HCEC 1CT (cell line): ENCODE results near the gene DNAJC11.

ENCODE experiments used
- DNase-seq: peaks from one replicate; pipeline ENCODE4 v3.0.0-alpha.2; 2017

The DNAJC11 gene

DNA sequence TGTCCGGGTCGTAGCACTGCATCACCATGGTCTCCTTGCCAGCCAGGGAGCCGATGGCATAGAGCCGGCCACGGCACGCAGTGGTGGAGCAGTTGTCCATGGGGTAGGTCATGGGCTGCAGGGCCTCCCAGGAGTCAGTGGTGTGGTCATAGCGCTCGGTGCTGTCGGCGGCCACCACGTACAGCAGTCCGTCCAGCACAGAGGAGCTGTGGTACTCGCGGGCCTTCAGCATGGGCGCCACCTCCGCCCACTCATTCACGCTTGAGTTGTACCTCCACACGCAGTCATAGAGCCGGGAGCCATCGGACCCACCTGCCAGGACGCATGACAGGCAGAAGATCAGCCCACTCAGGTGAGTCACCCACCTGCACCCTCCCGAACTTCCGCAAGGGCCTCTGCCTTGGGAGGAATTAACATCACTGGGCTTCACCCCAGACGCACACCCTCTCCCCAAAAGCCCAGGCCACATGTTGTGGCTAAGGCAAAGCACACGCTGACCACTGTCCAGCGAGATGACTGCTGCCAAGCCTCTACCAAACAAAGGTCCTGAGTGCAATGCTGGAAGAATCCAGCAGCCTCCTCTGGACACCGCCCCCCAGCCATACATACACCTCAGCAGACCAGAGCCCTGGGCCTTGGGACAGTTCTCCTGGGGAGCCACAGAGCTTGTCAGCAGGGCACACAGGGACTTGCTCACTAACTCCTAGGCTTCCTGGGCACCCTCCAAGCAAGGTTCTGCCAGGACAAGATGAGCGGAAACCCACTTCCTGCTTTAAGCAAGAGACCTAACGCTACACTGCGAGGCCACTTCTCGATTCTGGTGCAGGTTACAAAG lies 102.3 kb downstream of the DNAJC11 start:
- no peak for DNase-seq

DNA sequence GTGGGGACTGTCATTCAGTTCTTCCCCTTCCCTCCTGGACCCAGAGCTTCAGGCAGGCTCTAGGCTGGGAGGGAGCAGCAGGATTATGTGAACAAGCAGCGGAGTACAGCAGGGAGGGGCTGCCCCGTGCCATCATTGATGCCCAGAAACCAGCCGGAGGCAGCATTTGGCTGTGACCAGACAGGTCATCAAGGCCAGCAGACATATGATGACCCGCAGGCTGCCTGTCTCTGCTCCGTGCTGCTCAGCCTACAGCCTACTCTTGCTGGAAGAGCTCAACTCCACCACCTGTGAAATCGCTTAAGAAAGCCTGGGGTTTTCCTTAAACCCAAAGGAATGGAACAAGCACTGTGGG lies 103.9 kb downstream of the DNAJC11 start:
- DNase-seq: no peak

DNA sequence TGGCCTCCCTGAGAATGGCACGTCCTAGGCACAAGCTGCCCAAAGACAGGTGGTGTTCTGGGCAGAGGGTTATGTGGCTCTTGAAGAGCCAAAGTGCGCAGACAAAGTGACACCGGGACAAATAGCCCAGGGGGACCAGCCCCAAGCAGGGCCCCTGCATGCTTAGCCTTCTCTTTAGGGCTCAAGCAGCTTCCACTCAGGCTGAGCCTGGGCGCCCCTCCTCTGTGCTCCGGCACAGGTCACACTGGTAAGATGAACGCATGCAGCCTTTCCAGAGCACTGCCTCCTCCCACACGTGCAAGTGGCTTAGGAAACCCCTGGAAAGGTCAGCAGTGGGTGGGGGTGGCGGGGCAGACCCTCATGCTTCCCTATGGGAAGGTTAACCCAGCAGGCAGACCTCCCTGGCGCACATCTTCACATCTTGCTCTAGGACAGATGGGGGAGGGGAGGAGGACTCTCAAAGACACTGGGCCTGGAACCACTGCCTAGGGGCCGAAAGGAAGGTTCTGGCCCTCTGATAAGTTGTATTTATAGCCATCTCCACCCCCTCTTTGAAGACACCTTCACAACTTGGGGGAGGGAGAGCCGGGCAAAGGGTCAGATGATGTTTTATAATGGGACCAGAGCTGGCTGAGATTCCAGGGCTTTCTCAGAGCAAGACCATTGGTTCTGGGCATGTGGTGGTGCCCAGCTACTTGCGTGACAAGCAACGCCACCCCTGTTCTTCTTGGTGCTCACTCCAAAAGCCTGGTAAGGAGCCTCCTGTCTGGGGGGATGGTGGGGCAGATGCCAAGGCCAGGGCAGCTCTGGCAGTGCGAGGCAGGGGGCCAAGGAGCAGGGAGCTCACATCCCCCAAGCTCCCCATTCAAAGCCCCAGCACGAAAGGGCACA lies 104.5 kb downstream of the DNAJC11 start:
- DNase-seq: no peak

DNA sequence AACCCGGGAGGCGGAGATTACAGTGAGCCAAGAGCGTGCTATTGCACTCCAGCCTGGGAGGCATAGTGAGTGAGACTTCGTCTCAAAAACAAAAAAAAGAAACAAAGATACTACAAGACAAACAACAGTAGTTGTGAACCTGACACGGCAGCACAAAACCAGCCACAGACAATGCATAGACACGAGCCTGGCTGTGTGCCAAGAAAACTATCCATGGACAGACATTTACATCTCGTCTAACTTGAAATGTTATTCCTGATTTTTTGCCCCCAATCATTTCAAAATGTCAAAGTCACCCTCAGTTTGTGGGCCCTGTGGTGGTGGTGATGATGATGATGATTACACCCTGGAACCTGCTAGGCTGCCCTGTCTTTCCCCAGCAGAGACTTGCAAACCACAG lies 105.3 kb downstream of the DNAJC11 start:
- DNase-seq: no peak

DNA sequence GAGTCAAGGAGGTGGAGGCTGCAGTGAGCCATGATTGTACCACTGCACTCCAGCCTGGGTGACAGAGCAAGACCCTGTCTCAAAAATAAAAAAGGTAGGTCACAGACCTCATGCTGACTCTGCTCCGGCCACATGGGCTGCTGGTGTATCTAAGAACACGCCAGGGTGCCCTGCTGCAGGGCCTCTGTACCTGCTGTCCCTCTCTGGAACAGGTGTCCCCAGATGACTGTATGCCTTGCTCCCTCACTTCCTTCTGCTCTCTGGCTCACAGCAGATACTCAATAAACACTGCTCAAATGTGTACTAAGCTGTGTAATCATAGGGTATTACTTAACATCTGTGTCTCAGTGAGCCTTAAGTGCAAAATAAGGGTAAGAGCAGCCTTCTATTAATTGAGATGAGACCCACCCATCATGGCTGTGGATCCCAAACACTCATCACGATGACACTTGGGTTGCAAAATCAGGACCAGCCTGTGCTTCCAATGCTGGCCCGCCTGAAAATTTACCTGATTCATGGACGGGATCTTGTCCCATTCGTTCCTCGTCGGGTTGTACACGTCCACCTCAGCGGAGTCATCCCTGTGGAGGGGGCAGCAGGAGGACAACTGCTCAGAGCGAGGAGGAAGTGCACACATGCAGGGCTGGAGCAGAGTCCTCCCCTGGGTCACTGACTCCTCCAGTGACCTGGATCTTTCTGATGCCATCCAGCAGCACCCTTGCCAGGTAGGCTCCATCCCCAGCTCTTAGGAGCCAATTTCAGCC lies 106.5 kb downstream of the DNAJC11 start:
- DNase-seq: no peak

DNA sequence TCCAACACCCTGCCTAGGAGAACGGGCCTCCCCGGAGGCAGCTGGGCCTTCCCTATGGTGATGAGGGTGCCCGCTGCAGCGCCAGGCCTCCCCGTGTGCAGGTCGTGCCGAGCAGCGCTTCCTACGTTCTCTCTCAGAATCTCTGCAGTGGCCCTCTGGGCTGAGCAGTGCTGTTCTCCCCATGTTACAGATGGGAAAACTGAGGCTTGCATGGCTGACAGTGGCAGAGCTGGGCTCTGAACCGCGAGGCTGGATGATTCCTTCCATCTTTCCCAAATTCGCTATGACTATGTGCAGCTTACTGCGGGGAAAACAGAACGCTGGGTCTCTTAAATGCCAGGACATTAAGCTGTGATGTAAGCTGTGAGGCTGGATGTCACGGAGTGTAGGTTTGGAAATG lies 107.8 kb downstream of the DNAJC11 start:
- no peak for DNase-seq

DNA sequence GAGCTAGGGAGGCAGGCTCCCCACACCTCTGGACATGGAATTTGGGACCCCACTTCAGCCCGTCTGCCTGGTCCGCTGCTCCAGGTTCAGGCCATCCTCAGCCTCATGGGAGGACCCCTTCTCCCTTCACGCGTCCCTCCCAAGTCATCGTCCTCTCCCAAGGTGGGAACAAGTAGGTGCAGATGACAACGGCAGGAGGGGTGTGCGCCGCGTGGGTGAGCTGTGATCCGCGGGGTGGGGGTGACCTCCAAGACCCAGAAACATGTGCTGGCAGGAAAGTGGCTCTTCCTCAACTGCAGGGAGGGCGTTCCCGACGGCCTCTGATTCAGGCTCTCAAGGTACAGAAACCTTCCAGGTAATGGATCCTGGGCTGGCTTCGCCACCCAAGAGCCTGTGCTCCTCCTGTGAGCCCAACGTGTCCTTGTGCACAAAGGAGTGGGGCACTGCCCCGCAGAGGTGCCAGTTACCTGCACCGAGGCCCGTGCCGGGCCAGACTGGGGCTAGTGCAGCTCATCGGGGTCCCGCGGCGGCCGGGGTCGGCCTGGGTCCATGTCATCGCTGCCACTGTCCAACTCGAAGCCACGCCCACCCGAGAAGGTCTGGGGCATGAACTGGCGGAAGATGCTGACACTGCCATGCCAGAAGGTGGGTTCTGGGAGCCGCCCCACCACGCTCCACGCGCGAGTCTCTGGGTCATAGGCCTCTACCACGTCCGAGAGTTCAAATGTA lies 108.6 kb downstream of the DNAJC11 start:
- DNase-seq: no peak

DNA sequence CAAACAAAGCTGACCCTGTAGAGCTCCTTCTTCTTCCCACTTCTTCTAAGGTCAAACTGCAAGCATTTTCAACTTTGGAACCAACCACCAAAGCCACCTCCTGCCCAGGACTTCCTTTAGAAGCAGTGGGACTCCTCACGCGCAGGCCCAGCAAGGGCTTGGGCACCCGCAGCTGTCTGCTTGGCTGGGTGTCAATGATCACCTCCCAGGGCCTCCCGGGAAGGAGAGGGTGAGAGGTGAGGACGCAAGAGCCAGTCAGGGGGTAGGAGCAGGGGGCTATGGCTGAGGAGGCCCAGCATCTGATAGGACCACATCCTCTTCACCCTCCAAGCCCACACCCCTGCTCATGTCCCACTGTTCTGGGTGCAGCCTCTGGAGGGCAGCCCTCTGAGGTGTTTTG lies 109.2 kb downstream of the DNAJC11 start:
- no peak for DNase-seq

DNA sequence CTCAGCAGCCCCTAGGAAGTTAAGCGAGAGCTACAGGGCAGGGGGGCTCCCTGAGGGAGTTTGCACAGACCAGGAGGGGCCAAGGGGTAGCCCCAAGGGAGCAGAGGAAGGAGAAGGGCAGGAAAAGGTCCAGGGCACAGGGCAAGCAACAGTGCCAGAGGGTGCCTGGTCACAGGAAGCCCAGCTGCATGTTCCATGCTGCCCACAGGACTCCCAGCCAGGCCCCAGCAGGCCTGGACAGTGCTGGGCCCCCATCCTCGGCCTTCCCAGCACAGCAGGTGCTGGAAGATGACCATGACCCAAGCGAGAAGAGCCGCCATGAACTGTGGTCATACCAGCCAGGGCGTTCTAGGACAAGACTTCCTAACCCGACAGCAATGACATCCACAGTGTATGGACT lies 110.0 kb downstream of the DNAJC11 start:
- no peak for DNase-seq

DNA sequence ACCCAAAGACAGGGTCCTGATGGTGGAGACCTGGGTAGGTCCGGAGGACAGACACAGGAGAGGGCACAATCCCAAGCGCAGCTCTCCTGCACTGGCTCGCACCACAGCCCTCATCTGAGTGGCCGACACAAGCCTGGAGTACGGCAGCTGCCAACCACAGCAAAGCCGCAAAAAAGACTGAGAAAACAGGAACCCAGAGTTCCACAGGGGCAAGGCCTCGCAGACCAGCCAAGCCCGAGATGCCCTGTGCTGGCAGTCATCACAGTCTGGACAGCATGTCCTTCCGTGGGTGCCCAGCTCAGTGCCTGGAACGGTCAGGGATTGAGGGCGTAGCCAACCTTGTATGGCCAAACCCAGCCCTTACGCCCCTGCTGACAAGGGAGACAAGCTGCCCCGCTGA lies 110.4 kb downstream of the DNAJC11 start:
- DNase-seq: no peak

DNA sequence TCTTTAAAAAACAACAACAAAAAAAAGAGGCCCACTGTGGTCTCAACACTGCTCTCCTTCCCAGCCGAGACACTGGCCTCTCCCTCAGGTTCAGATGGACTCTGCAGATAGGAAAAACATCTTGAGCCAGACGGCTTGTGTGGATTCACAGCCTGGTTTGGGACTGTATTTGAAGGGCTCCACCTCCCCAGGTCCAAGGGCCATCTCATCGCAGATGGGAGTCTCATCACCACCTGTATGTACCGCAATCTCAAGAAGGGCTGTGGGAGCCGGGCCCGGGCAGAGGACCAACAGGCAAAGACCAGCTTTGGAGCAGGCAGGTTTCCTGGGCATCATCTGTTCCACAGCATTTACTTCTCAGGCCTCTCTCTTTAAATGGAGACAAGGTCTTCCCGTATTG lies 111.6 kb downstream of the DNAJC11 start:
- DNase-seq: no peak

DNA sequence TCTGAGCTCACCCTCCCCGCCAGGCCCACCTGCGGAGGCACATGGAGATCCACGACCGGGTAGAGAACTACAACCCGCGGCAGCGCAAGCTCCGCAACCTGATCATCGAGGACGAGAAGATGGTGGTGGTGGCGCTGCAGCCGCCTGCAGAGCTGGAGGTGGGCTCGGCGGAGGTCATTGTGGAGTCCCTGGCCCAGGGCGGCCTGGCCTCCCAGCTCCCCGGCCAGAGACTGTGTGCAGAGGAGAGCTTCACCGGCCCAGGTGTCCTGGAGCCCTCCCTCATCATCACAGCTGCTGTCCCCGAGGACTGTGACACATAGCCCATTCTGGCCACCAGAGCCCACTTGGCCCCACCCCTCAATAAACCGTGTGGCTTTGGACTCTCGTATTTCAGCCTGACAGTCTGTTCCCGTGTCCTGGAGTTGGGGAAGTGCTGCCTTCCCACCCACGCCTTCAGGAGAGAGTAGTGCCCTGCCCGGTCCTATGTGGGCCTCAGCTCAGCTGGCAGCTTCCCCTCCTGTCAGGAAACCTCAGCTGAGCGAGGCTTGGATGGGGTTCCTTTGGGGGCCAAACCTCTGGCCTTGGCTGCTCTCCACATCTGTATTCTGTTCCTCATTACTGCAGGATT lies 112.6 kb downstream of the DNAJC11 start:
- no peak for DNase-seq

DNA sequence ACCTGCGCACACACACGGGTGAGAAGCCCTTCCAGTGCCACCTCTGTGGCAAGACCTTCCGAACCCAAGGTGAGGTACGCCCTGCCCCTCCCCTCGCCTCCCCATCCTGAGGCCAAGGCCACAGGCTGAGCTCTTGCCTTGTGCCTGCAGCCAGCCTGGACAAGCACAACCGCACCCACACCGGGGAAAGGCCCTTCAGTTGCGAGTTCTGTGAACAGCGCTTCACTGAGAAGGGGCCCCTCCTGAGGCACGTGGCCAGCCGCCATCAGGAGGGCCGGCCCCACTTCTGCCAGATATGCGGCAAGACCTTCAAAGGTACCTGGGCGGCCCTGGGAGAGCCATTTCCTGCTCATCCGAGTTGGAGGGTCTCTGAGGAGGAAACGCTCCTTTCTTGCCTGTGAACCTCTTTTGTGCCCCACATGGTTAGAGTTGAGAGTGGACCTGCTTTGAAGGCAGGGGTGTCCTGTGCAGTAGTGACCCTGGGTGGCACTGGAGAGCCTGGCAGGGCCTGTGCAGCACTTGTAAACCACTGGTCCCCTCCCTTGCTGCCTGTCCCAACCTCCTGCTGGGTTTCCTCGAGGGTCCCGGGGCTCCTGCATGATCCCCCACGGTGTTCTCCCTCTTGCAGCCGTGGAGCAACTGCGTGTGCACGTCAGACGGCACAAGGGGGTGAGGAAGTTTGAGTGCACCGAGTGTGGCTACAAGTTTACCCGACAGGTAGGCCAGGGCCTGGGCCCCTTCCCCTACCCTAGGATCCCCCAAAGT lies 113.3 kb downstream of the DNAJC11 start:
- no peak for DNase-seq

DNA sequence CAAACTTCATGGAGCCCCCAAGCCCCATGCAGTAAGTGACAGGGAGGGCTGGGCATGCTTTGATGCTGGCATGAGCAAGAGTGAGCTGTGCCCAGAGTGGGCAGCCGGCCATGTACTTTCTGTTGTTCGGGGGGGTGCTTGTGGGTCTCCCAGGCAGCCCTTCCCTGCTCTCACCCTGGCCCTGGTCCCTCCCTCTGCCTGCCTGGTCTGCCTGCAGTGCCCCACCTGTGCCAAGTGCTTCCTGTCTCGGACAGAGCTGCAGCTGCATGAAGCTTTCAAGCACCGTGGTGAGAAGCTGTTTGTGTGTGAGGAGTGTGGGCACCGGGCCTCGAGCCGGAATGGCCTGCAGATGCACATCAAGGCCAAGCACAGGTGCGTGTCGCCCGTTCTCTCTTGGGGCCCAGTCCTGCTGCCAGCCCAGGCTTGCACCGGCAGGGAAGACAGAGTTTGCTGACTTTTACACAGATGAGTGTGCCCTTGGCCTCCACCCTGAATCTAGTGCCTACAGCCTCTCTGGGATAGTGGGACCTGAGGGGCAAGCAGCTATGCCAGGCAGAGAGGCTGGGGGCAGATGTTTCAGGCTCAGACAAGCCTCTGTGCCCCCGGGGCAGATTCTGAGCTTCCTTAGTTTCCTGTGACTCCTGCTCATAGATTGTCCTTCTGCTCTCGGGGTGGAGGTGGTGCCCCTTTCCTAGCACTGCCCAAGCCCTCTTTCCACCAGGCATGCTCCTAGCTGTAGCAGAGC lies 114.2 kb downstream of the DNAJC11 start:
- no peak for DNase-seq

DNA sequence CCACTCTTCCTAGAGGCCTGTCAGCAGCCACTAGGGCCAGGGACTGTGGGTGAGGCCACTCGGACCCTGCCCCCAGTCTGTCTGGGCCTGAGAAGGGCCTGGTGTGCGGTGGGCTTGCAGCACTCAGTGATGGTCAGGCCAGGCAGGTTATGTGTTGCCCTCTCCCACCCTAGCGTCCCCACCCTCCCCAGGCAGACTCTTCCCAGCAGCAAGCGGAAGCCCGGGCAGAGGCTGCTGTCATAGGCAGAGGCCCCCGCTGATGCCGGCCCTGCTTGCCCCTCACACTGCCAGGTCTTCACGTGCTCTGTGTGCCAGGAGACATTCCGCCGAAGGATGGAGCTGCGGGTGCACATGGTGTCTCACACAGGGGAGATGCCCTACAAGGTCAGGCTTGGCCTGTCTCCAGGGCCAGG lies 115.2 kb downstream of the DNAJC11 start:
- DNase-seq: no peak

DNA sequence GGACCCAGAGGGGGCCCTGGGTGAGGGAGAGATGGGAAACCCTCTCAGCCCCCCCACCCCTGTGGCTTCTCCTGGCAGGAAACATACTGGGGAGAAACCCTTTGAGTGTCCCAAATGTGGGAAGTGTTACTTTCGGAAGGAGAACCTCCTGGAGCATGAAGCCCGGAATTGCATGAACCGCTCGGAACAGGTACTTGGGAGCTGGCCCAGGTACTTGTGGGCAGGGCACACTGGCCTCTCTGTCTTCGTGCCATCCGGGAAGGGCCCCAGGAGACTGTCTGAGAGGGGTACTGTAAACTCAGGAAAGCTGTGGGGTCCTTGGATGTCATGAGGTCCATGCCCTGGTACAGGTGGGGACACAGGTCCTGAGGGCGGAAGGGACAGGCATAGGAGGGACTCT lies 115.8 kb downstream of the DNAJC11 start:
- DNase-seq: no peak

DNA sequence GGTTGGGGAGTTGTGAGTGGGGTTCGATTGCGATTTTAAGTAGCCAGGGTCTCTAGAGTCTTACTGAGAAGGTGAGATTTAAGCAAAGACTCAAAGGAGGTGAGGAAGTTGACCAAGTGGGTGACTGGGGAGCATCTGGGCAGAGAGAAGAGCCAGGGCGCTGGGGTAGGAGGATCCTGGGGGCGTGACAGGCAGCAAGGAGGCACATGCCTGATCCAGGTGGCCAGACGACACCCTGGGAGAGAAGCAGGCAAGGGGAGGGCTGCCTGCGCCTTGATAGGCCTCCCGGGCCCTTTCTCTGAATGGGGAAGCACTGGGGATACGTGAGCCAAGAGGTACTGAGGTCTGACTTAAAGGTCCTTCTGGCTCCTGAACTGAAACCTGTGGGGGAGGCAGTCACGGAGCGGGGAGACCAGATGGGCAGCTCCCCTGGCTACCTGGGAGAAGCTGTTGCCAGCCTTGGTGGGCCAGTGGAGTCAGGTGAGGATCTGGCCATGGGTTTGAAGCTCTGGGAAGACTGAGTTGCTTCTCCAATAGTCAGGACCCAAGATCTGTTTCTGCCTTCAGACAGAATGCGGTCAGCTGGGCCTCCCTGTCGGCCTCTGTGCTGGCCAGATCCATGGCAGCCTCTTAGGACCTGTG lies 116.4 kb downstream of the DNAJC11 start:
- DNase-seq: no peak
